CD14-positive monocyte (primary cell): ENCODE measurements around the gene ROR1. TPM values are rescaled to one million over a fixed set of nuclear protein-coding genes. Genes with fewer than 3 reads are reported as not detected.

Source experiments
- DNase-seq, 3 donors: peaks; one replicate each; pipeline ENCODE4 v3.0.0-alpha.2; 2011 to 2022
- H2AFZ ChIP-seq: 2 replicates; pipeline ENCODE4 v1.6.0; 2012; ENCODE audit warnings: mild to moderate bottlenecking, low read depth, low read length, inconsistent platforms; ENCODE audit not compliant: insufficient read depth, poor library complexity, severe bottlenecking
- H3K27ac ChIP-seq, 2 donors: 1 replicate in 1 of 2; 2 replicates in 1 of 2; pipeline ENCODE4 v1.5.1; 2012 to 2013; ENCODE audit warnings: low read length in 2 of 2, control low read depth in 1 of 2, inconsistent platforms in 1 of 2, low read depth in 1 of 2, mild to moderate bottlenecking in 1 of 2
- H3K27me3 ChIP-seq, 2 donors: one replicate each; pipeline versions ENCODE4 v1.6.0 to v1.6.1; 2011 to 2013; ENCODE audit warnings: low read length in 2 of 2; ENCODE audit not compliant: control insufficient read depth in 2 of 2, insufficient read depth in 2 of 2
- H3K36me3 ChIP-seq, 2 donors: replicated peaks in 1 of 2; 1 replicate in 1 of 2; 2 replicates in 1 of 2; pipeline versions ENCODE4 v1.5.1 to v1.6.1; 2012 to 2013; ENCODE audit warnings: low read length in 2 of 2, control low read depth in 1 of 2, inconsistent platforms in 1 of 2, mild to moderate bottlenecking in 1 of 2; ENCODE audit not compliant: insufficient read depth in 2 of 2, control insufficient read depth in 1 of 2
- H3K4me1 ChIP-seq, 2 donors: 1 replicate in 1 of 2; 2 replicates in 1 of 2; pipeline versions ENCODE4 v1.5.1 to v1.6.1; 2012 to 2013; ENCODE audit warnings: low read length in 2 of 2, control low read depth in 1 of 2, inconsistent platforms in 1 of 2, mild to moderate bottlenecking in 1 of 2, moderate library complexity in 1 of 2; ENCODE audit not compliant: insufficient read depth in 2 of 2, control insufficient read depth in 1 of 2
- H3K4me2 ChIP-seq: replicated peaks from 2 replicates; pipeline ENCODE3; 2012; ENCODE audit warnings: low read length, moderate library complexity, mild to moderate bottlenecking; ENCODE audit not compliant: poor library complexity, severe bottlenecking; ENCODE audit errors: extremely low read depth
- H3K4me3 ChIP-seq, 3 experiments: fragments of 200-600 bp in 1 of 3; sonication (generic) in 1 of 3; replicated peaks in 1 of 3; 1 replicate in 2 of 3; 2 replicates in 1 of 3; pipeline ENCODE4 v1.5.1; 2011 to 2013; ENCODE audit warnings: low read length in 3 of 3, mild to moderate bottlenecking in 3 of 3, control low read depth in 2 of 3, low read depth in 2 of 3, inconsistent platforms in 1 of 3, moderate library complexity in 1 of 3
- H3K79me2 ChIP-seq: 2 replicates; pipeline ENCODE4 v1.6.0; 2012; ENCODE audit warnings: mild to moderate bottlenecking, control low read depth, inconsistent platforms, low read length, moderate library complexity; ENCODE audit not compliant: insufficient read depth
- H3K9ac ChIP-seq: 2 replicates; pipeline ENCODE4 v1.6.0; 2017; ENCODE audit warnings: low read length, mild to moderate bottlenecking; ENCODE audit not compliant: insufficient read depth, poor library complexity, severe bottlenecking
- H3K9me3 ChIP-seq, 2 donors: replicated peaks in 1 of 2; 1 replicate in 1 of 2; 2 replicates in 1 of 2; pipeline versions ENCODE4 v1.5.1 to v1.6.1; 2012 to 2013; ENCODE audit warnings: low read length in 2 of 2, control low read depth in 1 of 2; ENCODE audit not compliant: control insufficient read depth in 1 of 2, insufficient read depth in 1 of 2
- H4K20me1 ChIP-seq: 2 replicates; pipeline ENCODE4 v1.6.0; 2012; ENCODE audit warnings: mild to moderate bottlenecking, low read length, control low read depth, moderate library complexity; ENCODE audit not compliant: insufficient read depth
- H3K27ac Mint-ChIP-seq, 7 donors: one replicate each; pipeline ENCODE4 v1.8.0; 2020; ENCODE audit warnings: mild to moderate bottlenecking in 7 of 7, mixed read lengths in 7 of 7, moderate library complexity in 6 of 7, inconsistent platforms in 2 of 7
- H3K27me3 Mint-ChIP-seq, 3 donors: one replicate each; pipeline ENCODE4 v1.8.0; 2021 to 2022; ENCODE audit warnings: low read depth in 3 of 3, mild to moderate bottlenecking in 3 of 3, mixed read lengths in 3 of 3, moderate library complexity in 3 of 3, inconsistent platforms in 1 of 3
- H3K36me3 Mint-ChIP-seq, 2 donors: one replicate each; pipeline ENCODE4 v1.8.0; 2020; ENCODE audit warnings: mixed read lengths in 2 of 2, inconsistent platforms in 1 of 2, mild to moderate bottlenecking in 1 of 2
- H3K4me1 Mint-ChIP-seq: one replicate; pipeline ENCODE4 v1.8.0; 2020; ENCODE audit warnings: mild to moderate bottlenecking, mixed read lengths
- H3K4me3 Mint-ChIP-seq, 2 donors: one replicate each; pipeline ENCODE4 v1.8.0; 2020; ENCODE audit warnings: mild to moderate bottlenecking in 2 of 2, mixed read lengths in 2 of 2, moderate library complexity in 1 of 2
- H3K9me3 Mint-ChIP-seq, 7 donors: one replicate each; pipeline ENCODE4 v1.8.0; 2020 to 2022; ENCODE audit warnings: mixed read lengths in 7 of 7, mild to moderate bottlenecking in 6 of 7, moderate library complexity in 6 of 7, inconsistent platforms in 2 of 7
- CTCF ChIP-seq: fragments of 200-600 bp; IDR thresholded peaks from one replicate; pipeline ENCODE4 v1.8.0; 2022; ENCODE audit warnings: antibody characterized with exemption, mild to moderate bottlenecking
- WGBS: methylation state at CpG from one replicate; pipeline ENCODE4 v1.1.5; 2013; ENCODE audit warnings: missing lambda C conversion rate; ENCODE audit not compliant: insufficient coverage; 5-methylcytosine and 5-hydroxymethylcytosine counted together
- intact Hi-C, 2 donors: fragments of 100-400 bp; cut with micrococcal nuclease; formaldehyde crosslinking; loops; one replicate each; pipeline versions ENCODE4 v1.15.0 to v1.15.1; 2023
- polyA plus RNA-seq, 3 donors: library from polyadenylated mRNA; depleted of rRNA in 1 of 3; unstranded in 2 of 3; stranded (reverse) in 1 of 3; fragments of 300-500 nt in 2 of 3; fragments of >200 nt in 1 of 3; fragmentation: Illumina TruSeq in 2 of 3; gene quantifications; 1 replicate in 2 of 3; 2 replicates in 1 of 3; pipeline ENCODE4 v1.2.3, GENCODE V29; 2012 to 2021

Gene ROR1
- polyA plus RNA-seq, 3 donors = not detected

DNA sequence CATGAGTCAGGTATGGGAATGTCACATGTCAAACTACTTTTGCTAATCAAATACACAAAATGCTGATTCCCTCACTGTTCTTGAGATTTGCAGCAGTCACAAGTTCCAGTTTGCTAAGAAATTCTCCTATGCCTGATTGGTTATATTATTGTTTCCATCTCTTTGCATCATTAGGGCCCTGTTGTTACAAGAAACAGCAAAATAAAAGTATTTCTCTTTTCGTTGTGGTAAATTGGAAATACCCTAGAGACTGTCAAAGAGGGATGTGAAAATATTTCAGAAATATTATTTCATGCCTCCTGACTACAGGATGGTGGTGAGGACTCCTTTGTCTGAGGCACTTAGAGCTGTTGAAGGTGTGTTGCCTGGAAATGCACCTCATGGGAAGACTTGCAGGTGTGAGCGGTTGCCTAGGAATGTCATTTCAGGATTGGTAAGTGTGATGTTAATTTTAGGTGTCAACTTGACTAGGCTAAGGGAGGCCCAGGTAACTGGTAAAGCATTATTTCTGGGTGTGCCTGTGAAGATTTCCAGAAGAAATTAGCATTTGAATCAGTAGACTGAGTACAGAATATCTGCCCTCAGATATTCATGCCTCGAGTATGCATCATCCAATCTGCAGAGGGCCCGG, 117.4 kb downstream of the ROR1 start:
- DNase-seq = no peak
- no peak overlapping the region for H2AFZ ChIP-seq
- no peaks in the 10 kb centered on the region for H3K4me1 ChIP-seq
- H3K4me3 ChIP-seq = no peak overlapping the region
- no peaks in the 10 kb centered on the region for H4K20me1 ChIP-seq
- no peak overlapping the region for H3K4me3 Mint-ChIP-seq
- intact Hi-C loops = no loop called here
- no peak overlapping the region for H3K4me2 ChIP-seq
- H3K4me1 Mint-ChIP-seq = no peaks in the 10 kb centered on the region
- H3K9me3 ChIP-seq = no peaks in the 10 kb centered on the region
- no peaks in the 10 kb centered on the region for H3K27me3 ChIP-seq
- H3K36me3 ChIP-seq = no peaks in the 10 kb centered on the region
- peaks cover 0 to 3% (median 0%) of the 10 kb centered on the region in 7 donors for H3K9me3 Mint-ChIP-seq
- H3K79me2 ChIP-seq = no peaks in the 10 kb centered on the region
- no peak for TF ChIP-seq CTCF
- no peak overlapping the region for H3K27ac ChIP-seq
- 92% methylated on average over 3 of the region's 4 CpGs for WGBS
- no peak overlapping the region for H3K27ac Mint-ChIP-seq
- no peaks in the 10 kb centered on the region for H3K36me3 Mint-ChIP-seq
- H3K9ac ChIP-seq = no peak overlapping the region
- peaks cover 0 to 2% (median 0%) of the 10 kb centered on the region in 3 donors for H3K27me3 Mint-ChIP-seq

GRCh38 chr1:63892632-63893395, 119.0 kb downstream of the ROR1 start:
- WGBS = 82% methylated on average over 7 of the region's 8 CpGs
- no peaks in the 10 kb centered on the region for H3K36me3 ChIP-seq
- H3K4me1 ChIP-seq = no peaks in the 10 kb centered on the region
- DNase-seq = no peak
- H2AFZ ChIP-seq = no peak overlapping the region
- H3K27me3 ChIP-seq = no peaks in the 10 kb centered on the region
- H3K79me2 ChIP-seq = no peaks in the 10 kb centered on the region
- no peak for TF ChIP-seq CTCF
- no peak overlapping the region for H3K27ac Mint-ChIP-seq
- no peak overlapping the region for H3K27ac ChIP-seq
- H3K4me2 ChIP-seq = no peak overlapping the region
- no peaks in the 10 kb centered on the region for H4K20me1 ChIP-seq
- no peak overlapping the region for H3K9ac ChIP-seq
- no peak overlapping the region for H3K4me3 Mint-ChIP-seq
- H3K27me3 Mint-ChIP-seq = peaks cover 0 to 3% (median 0%) of the 10 kb centered on the region in 3 donors
- H3K4me1 Mint-ChIP-seq = no peaks in the 10 kb centered on the region
- no peaks in the 10 kb centered on the region for H3K9me3 ChIP-seq
- intact Hi-C loops = no loop called here
- H3K9me3 Mint-ChIP-seq = peaks cover 0 to 4% (median 2%) of the 10 kb centered on the region in 7 donors
- no peak overlapping the region for H3K4me3 ChIP-seq
- H3K36me3 Mint-ChIP-seq = no peaks in the 10 kb centered on the region
